Fibroblast of skin of left quadriceps (primary cell): ENCODE data around the gene FBXW8.

Experiments used
- DNase-seq, 2 experiments: peaks; one replicate each; pipeline ENCODE4 v3.0.0-alpha.2; 2013; ENCODE audit warnings: low read depth in 2 of 2

The FBXW8 gene

GRCh38 chr12:117076410-117077372 is 165.9 kb downstream of the FBXW8 start:
- DNase-seq = no peak

DNA sequence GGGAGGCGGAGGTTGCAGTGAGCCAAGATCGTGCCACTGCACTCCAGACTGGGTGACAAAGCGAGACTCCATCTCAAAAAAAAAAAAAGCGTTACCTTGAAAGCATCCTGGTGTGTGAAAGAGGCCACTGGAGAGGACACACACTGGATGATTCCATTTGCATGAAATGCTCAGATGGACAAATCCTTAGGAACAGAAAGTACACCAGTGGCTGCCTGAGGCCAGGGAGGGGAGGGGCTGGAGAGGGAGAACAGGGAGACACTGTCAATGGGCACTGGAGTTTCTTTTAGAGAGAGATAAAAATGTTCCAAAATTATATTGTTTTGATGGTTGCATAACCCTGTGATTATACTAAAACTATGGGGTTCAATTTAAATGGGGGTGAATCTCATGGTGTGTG is 168.7 kb downstream of the FBXW8 start:
- no peak for DNase-seq

DNA sequence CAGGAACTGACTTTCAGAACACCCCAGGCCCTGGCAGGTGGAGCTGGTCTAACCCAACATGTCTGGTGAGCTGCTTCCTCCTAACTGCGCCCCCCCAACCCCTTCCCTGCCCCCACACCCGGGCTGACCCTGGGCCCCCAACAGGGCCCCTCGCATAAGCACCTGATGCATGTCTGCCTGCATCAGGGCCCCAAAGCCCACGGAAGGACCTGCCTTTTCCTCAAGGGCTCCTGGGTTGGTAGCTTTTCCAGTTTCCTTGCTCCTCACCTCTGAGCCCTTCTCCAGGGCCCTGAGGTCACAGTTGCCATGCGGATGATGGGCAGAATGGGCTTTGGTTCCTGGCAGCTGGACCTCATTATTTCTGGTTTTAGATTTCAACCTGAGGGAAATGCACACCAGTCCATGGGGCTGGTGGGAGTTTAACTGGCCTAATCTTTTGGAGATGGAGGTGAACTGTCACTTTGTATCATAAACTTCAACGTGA is 170.0 kb downstream of the FBXW8 start:
- DNase-seq = no peak
